ENCODE measurements around the gene LAMTOR5.
"Not testable (repeated sequence)": the region's sequence is repeated elsewhere in the genome, so short reads cannot be mapped to it uniquely, and the experiment has no call there.

The LAMTOR5 gene

DNA sequence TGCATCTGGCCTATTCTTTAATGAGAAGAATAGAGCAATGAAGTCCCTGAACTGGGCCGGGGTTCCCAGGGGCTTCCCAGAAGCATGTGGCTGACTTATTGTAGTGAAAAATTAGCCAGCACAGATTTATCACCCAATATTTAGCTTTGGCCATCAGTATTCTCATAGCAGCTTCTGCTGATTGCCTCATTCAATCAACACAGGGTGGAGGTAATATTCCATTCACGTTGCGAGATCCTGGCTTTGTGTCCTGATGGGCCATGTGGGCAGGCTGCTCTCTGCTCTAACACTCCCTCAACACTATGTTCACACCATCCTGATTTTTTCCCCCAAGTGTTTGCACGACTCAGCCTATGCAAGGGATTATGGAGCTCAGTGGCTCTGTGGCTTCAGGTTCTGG, 21.5 kb upstream of the LAMTOR5 start:
- DNase-seq (ENCODE audit: low read depth in 4 of 4, low spot score in 1 of 4) = no peak

DNA sequence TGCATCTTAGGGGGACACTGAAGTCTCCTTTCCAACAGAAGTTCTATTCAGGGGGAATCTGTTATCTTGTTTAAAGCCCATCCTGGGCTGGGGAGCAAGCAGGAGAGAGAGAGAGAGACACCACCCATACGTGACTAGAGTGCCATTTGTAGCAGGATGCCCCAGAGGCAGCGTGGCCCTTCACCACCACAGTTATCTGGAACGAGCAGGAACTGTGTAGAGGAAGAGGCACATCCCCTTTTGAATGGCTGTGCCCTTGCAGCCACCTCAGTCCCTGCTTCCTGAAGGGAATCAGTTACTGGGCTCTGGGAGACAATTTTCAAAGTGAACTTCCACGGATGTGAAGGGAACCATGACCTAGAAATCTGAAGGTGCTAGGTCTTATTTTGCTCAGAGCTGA, 19.4 kb upstream of the LAMTOR5 start:
- no peak for DNase-seq (ENCODE audit: low read depth in 4 of 4, low spot score in 1 of 4)

DNA sequence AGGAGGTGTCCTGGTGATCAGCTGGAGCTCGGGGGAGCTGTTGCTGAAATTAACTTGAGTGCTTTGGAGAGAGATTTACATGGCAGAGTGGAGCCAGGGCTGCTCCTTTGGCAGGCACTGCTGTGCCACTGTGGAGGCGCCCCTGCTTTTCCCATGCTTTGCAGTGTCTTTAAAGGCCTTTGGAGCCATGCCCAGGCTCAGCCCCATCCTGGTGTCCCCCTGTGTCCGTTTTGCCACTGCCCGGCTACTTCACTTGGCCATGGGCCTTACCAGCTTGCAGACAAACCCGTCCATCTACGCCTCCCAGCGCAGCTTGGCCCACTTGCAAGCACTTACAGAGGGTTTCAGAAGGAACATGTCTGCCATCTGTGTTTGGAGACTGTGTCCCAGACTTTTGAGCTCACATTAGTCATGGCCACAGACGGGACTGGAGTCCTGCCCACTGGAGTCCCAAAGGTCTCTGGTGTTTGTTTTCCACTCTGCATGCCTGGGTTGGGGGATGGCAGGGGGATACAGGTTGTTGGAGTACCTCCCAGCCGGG, 18.2 kb upstream of the LAMTOR5 start:
- DNase-seq (ENCODE audit: low read depth in 4 of 4, low spot score in 1 of 4) = no peak

DNA sequence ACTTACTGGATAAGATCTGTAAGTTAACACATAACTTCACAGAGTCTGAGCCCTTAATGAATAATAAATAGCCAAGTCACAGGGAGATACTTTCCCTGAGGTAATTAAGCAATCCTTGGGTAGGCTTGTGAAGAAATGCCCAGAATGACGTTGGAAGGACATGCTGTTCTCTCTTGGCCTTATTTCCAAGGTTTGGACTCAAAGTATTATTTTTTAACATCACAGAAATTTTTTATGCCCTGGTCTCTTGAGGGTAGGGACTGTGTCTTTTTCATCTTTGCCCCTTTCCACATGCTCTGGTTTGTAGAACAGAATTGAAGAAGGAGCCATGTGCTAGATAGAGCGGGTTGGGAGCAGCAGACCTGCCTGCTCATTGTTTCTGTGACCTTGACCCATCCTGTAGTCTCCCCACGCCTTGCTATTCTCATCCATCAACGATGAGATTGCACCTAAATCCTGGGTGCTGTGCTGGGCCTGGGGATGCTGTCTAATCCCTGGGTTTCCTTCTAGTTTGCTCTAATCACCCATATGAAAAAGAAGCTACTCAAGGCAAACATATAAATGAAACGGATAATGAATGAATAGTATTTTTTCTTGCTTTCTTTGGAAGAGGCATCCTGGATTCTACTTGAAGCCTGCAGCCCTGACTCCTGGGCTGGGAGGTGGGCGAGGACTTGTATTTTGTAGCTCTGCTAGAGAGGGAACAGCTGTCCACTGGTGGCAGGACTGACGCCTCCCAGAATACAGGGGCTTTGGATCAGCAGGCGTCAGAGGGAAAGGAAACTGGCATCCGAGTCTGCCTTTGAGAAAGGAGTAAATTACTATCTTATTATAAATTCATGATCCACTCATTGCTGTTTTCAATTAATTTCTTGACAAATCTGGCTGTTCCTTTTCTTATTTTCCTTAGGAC, 17.5 kb upstream of the LAMTOR5 start:
- no peak for DNase-seq (ENCODE audit: low read depth in 4 of 4, low spot score in 1 of 4)

DNA sequence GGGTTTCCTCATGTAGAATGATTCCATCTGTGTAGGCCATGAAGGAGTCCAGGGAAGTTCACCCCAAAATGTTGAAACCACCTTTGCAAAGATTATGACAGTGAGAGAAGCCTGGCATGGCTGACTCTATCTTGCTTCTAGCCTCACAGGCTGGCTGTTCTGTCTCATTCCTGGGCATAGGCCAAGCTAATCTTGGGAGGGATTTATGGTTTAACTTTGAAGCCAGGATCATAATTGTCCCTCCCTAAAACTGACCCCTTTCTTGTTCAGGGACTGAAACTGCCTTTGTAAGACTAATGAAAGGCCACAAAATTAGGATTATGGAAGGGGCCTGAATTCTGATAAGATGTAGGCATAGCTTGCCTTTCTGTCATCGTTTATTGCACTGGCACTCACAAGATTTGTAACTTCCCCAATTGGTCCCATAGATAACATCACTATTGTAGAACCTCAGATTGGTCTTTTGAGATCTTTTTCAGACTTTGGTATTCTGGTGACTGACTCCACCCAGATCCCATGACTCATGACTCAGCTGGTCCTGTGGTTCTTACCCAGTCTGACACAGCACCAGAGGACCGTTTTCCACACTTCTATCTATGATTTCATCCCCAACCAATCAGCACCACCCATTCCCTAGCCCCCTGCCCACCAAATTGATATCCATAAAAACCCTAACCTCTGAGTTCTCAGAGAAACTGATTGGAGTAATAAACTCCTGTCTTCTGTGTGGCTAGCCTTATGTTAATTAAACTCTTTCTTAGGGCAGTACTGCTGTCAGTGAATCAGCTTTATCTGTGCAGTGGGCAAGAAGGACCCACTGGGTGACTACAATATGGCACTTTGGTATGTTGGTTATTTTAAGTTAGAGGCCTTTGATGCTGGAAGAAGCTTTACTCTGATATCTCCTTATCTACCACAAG, 13.6 kb upstream of the LAMTOR5 start:
- no peak for DNase-seq (ENCODE audit: low read depth in 4 of 4, low spot score in 1 of 4)

DNA sequence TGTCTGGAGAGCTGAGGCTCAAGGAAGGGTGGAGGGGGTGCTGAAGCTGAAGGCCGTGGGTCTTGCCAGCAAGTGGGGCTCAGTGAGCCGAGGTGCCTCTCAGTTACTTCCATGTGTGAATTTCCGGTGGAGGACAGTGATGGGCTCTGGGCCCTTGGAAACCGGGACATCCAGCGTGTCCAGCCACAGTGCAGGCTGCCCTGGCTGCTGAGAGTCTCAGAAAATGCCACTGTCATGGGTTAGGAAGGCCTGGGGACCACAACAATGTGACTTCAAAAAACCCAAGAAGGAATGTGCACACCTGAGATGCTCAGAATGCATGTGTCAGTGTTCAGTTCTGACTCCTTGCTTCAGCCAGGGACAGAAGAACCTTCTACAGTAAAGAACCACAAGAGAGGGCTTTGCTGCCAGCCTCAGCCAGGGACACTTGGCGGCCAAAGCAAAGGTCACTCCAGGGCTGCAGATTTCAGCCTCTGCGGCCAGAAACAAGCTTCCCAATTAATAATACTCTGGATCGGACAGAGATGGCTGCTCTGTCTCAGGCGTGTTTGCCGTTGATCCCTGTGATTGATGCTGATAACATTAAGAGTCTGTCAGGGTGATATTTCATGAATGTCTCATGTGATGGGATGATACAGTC, 12.6 kb upstream of the LAMTOR5 start:
- DNase-seq (ENCODE audit: low read depth in 4 of 4, low spot score in 1 of 4) = no peak

DNA sequence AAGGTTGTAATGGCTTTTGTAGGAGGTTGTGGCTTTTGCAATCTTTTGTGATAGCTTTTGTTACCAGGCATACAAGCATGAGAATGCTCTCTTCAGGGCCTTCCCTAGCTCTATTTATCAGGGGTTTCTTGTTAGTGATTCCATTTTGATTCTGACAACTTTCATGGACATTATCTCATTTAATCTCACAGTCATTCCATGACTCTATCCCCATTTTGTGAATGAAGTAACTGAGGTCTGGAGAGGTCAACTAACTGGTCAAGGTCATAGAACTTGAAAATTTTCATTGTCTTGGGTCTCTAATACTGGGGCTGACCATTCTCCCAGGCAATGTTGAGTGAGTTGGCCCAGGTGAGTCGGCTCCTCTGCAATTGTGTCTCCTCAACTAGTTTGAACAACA, 11.2 kb upstream of the LAMTOR5 start:
- no peak for DNase-seq (ENCODE audit: low read depth in 4 of 4, low spot score in 1 of 4)

DNA sequence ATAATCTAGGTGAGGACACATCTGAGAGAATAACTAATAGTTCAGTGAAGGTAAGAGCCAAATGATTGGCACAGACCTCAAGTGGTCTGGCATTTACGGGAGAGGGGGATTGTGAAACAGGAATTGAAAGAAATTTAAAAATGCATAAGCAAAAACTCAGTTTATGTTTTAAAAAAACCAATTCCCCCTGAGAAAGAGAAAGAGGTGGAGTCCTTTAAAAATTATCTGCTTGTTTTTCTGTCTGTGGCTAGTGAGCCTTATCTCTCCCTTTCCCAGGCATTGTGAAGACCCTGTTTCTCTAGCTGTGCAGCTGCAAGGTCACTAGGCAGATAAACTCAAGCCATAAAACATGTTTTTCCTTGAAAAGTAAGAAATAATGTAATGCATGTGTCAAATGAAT, 5.6 kb upstream of the LAMTOR5 start:
- not testable (repeated sequence) for DNase-seq (ENCODE audit: low read depth in 4 of 4, low spot score in 1 of 4)

DNA sequence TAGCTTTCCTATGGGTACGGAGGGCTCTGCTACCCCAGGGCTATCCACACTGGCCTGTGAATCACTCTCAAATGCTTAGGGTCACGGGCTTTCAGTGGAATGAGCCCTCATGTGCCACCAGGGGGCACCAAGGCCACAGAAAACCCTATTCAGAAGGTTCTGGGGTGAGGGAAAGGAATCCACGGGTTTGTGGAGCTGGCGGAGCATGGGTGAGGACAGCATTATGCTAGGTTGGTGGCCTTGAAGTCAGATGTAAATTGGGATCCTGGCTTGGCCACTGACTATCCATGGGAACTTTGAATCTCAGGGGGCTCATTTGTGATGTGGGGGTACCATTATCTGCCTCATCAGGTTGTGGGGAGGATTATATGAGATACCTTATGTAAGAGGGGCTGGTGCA, 5.1 kb upstream of the LAMTOR5 start:
- DNase-seq (ENCODE audit: low read depth in 4 of 4, low spot score in 1 of 4) = peak; percentile 30 to 51 (median 38)

DNA sequence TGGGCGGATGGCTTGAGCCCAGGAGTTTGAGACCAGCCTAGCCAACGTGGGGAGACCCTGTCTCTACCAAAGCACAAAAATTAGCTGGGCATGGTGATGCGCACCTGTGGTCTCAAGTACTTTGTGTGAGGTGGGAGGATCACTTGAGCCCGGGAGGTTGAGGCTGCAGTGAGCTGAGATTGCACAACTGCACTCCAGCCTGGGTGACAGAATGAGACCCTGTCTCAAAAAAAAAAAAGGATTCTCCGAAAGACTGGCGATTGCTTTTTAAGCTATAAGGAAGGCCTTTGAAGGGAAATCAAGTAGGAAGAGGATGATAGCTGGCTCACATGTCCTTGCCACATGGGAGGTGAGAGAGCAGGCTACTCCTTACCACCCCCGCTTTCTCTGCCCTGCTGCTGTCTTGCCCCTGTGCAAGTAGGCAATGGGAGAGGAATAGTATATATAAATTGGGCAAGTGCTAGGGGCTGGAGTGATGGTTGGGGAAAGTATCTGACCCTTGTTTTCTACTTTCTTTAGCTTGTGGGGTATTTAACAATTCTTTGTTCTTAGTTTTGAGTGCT, 3.8 kb upstream of the LAMTOR5 start:
- no peak for DNase-seq (ENCODE audit: low read depth in 4 of 4, low spot score in 1 of 4)

DNA sequence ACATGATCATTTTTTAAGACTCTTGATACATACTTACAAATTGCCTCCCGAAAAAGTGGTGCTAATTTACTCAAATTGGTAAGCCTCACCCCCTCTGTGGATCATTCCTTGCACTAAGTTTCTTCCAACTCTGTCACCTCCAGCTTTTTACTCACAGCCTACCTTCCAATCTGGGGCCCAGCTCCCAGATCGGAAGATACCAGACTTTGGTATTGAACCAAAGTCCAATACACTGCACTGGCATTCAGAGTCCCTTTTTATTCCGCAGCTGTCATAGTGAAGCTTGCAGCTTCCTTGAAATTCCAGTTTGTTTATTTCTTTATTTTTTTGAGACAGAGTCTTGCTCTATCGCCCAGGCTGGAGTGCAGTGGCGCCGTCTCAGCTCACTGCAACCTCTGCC, 1.8 kb upstream of the LAMTOR5 start:
- no peak for DNase-seq (ENCODE audit: low read depth in 4 of 4, low spot score in 1 of 4)

DNA sequence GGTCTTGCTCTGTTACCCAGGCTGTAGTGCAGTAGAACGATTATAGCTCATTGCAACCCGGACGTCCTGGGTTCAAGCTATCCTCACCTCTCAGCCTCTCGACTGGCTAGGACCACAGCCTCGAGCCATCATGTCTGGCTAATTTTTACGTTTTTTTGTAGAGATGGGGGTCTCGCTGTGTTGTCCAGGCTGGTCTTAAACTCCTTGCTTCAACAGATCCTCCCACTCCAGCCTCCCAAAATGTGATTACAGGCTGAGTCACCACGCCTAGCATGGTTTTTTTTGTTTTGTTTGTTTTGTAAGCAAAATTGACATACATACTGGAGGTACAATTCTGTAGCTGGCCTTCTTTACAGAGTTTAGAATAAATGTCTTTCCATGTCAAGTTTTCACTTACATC, 994 bp upstream of the LAMTOR5 start:
- no peak for DNase-seq (ENCODE audit: low read depth in 4 of 4, low spot score in 1 of 4)

DNA sequence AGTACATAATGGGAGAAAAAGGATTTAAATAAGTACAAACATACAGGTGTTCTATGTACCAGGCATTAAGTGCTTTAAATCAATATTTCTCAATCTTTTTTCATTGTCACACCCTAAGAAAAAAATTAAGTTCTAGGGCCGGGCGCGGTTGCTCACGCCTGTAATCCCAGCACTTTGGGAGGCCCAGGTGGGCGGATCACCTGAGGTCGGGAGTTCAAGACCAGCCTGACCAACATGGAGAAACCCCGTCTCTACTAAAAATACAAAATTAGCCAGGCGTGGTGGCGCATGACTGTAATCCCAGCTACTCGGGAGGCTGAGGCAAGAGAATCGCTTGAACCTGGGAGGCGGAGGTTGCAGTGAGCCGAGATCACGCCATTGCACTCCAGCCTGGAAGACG, 1.1 kb downstream of the LAMTOR5 start:
- DNase-seq (ENCODE audit: low read depth in 4 of 4, low spot score in 1 of 4) = not testable (repeated sequence)

DNA sequence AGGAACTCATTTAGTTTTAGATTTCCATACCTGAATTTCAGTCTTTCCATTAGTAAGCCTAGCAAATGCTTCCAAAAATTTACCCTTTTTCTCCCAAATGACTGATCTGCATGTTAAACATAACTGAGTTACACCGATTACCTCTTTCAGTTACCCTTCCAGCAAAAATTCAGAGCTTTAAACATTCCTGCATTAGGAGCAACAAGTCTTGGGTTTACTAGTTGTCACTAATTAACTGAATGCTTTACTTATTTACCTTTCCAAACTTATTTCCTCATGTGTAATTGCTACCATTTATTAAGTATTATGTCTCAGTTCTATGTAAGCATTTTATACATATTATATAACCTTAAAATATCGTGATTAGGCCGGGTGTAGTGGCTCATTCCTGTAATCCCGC, 3.1 kb downstream of the LAMTOR5 start:
- no peak for DNase-seq (ENCODE audit: low read depth in 4 of 4, low spot score in 1 of 4)

DNA sequence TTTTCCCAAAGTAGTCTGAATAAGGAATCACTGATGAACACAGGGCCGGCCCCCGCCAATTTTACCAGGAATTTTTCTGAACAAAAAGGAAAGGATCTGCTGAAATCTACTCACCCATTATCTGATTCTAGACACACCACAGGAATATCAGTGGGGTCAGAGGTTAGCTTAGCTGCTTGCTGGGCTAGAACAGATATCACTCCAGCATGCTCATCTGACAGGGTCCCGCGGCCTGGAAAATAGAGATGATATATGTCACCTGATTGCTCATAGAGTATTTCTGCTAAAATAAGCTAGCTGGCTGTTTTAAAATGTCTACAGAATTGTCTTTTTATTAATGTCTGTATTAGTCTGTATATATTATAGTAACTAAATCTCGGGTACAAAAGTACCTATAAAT, 3.7 kb downstream of the LAMTOR5 start:
- no peak for DNase-seq (ENCODE audit: low read depth in 4 of 4, low spot score in 1 of 4)

DNA sequence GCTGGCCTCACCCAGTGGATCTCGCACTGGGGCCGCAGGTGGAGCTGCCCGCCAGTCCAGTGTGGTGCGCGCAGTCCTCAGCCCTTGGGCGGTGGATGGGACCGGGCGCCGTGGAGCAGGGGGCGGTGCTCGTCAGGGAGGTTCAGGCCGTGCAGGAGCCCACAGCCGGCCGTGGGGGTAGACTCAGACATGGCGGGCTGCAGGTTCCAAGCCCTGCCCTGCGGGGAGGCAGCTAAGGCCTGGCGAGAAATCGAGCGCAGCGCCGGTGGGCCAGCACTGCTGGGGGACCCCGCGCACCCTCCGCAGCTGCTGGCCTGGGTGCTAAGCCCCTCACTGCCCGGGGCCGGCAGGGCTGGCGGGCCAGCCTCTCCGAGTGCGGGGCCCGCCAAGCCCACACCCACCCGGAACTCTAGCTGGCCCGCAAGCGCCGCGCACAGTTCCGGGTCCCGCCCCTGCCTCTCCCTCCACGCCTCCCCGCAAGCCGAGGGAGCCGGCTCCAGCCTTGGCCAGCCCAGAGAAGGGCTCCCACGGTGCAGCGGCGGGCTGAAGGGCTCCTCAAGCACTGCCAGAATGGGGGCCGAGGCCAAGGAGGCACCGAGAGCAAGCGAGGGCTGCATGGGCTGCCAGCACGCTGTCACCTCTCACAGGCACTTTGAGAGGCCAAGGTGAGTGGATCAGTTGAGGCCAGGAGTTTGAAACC, 11.1 kb downstream of the LAMTOR5 start:
- not testable (repeated sequence) for DNase-seq (ENCODE audit: low read depth in 4 of 4, low spot score in 1 of 4)

DNA sequence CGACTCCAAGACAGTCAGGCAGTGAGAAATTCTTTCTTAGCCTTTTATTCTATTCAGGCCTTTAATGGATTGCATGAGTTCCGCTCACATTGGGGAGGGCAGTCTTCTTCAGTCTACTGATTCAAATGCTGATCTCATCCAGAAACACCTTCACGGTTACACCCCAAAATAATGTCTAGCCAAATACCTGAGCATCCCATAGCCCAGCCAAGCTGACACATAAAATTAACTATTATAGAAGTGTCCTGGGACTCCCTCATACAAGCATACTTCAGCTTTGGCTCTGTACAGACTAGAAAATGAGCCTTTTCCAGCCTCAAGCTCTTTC, 13.0 kb downstream of the LAMTOR5 start:
- no peak for DNase-seq (ENCODE audit: low read depth in 4 of 4, low spot score in 1 of 4)

DNA sequence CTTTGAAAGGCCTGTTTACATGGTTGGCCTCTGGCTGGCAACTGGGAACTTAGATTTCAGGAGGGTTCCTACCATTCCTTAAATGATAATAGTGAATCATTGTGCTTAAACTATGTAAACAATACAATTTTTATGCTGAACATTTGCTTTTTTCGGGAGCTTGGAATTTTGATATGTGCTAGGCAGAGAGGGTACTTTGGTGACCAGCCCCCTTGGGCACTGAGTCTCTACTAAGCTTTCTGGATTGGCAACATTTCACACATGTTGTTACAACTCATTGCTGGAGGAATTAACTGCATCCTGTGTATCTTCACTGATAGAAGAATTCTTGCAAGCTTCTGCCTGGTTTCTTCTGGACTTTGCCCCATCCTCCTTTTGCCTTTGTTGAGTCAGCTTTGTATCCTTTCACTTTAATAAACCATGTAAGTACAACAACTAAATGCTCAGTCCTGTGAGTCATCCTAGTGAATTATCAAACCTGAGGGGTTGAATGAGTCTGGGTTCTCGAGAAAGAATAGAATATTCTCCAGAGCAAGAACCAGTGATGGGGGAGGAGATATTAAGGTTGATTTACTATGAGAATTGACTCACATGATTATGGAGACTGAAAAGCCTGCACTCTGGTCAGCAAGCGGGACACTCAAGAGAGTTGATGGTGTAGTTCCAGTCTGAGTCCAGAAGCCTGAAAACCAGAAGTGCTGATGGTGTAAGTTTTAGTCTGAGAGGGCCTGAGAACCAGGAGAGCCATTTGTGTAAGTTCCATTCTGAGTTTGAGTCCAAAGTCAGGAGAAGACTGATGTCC, 13.6 kb downstream of the LAMTOR5 start:
- DNase-seq (ENCODE audit: low read depth in 4 of 4, low spot score in 1 of 4) = no peak

DNA sequence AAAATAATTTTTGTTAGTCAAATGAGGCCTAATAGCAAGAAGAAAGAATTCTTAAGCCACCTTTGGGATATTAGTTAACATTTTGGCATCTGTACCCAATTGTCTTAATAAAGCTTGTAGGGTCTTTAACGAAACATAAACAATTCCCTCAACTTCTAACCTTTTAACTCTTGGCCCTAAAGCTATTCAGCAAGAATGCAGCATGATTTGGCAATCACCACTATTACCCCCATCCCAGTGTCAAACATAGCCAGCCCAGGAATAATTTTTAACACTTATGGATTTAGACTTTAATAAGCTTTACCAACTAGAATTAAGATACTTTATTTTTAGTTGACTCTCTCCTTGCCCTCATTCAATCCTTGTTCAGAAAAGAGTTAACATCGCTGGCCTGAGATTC, 14.2 kb downstream of the LAMTOR5 start:
- no peak for DNase-seq (ENCODE audit: low read depth in 4 of 4, low spot score in 1 of 4)

All from stimulated activated CD4-positive, alpha-beta T cell treated with anti-CD3 and anti-CD28 coated beads, Interleukin-1b, Interleukin-23, amount 100 ng/mL, for 24 hours (primary cell).